ENCODE measurements around the gene PATJ. TPM values are rescaled to one million over a fixed set of nuclear protein-coding genes. Genes with fewer than 3 reads are reported as not detected.
"Not testable (repeated sequence)": the region's sequence is repeated elsewhere in the genome, so short reads cannot be mapped to it uniquely, and the experiment has no call there.

The PATJ gene
- total RNA-seq, 4 donors from 2014 or later: 47.6 to 105 (median 70.8) TPM

DNA sequence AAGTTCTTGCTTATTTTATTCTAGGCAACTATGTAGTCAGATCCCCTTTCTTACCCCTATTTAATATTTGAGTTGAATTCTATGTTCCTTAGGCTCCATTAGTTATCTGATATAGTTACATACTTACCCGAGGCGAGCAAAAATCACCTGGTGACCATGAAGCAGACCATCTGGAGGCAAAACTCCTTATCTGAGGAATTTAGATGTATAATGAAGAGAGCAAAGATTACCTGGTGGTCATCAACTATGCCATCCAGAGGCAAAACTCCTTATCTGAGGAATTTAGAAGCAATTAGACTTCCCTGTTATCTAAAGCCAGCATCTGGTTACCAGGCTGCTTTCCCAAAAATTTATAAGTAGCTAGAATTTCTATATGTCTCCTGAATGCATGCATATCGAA, 129.9 kb downstream of the PATJ start:
- DNase-seq: no peak
- H3K4me3 ChIP-seq: no peak overlapping the region
- TF ChIP-seq, protein P1, sequence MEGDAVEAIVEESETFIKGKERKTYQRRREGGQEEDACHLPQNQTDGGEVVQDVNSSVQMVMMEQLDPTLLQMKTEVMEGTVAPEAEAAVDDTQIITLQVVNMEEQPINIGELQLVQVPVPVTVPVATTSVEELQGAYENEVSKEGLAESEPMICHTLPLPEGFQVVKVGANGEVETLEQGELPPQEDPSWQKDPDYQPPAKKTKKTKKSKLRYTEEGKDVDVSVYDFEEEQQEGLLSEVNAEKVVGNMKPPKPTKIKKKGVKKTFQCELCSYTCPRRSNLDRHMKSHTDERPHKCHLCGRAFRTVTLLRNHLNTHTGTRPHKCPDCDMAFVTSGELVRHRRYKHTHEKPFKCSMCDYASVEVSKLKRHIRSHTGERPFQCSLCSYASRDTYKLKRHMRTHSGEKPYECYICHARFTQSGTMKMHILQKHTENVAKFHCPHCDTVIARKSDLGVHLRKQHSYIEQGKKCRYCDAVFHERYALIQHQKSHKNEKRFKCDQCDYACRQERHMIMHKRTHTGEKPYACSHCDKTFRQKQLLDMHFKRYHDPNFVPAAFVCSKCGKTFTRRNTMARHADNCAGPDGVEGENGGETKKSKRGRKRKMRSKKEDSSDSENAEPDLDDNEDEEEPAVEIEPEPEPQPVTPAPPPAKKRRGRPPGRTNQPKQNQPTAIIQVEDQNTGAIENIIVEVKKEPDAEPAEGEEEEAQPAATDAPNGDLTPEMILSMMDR (IDR thresholded peaks at IDR 0.05): no peak
- no peak for TF ChIP-seq POLR2A (IDR thresholded peaks at IDR 0.05)
- no peaks in the 10 kb centered on the region for H3K9me3 ChIP-seq
- intact Hi-C loops (cut with DNase I): no loop called here
- 96 to 100% methylated on average over 3 of the region's 3 CpGs for WGBS, 2 donors
- H3K27ac ChIP-seq: no peak overlapping the region
- H3K36me3 ChIP-seq: peaks cover 0 to 92% (median 0%) of the 10 kb centered on the region in 3 donors
- H3K4me1 ChIP-seq: no peaks in the 10 kb centered on the region
- no peaks in the 10 kb centered on the region for H3K27me3 ChIP-seq

DNA sequence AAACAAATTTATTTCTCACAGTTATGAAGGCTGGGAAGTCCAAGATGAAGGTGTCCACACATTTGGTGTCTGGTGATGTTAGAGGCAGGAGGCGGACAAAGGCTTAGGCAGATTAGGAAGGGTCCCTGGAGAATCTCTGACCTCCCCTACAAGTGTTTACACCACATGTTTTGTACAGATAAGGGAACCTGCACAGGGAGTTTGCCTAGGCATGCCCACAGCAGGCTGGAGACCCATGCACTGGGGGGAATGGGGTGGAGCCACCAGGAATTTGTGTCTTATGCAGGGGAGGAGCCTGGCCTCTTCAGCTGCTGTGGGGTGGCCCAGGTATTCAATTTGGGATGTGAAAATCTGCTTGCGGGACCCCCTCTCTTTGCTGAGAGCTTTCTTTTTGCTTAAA, 131.3 kb downstream of the PATJ start:
- Histone ChIP-seq H3K9me3 (no peaks in the 10 kb centered on the region), H3K36me3 (peaks cover 0 to 94% (median 0%) of the 10 kb centered on the region in 3 donors), H3K27ac (no peak overlapping the region), H3K4me3 (no peak overlapping the region), H3K27me3 (no peaks in the 10 kb centered on the region), H3K4me1 (no peaks in the 10 kb centered on the region)
- WGBS, 2 donors: 90 to 100% methylated on average over 1 to 2 of the region's 2 CpGs
- intact Hi-C loops (cut with DNase I): no loop called here
- TF ChIP-seq POLR2A (IDR thresholded peaks at IDR 0.05): no peak
- TF ChIP-seq, protein P1 (IDR thresholded peaks at IDR 0.05): no peak
- no peak for DNase-seq

DNA sequence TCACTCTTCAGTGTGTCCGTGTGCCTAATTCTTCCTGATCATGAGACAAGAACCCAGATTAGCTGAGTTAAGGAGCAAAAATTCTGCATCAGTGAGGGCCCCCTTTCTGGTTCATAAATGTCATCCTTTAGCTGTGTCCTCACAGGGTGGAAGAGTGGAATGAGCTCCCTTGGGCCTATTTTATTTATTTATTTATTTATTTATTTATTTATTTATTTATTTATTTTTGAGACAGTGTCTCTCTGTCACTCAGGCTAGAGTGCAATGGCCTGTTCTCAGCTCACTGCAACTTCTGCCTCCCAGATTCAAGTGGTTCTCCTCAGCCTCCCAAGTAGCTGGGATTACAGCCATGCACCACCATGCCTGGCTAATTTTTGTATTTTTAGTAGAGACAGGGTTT, 131.7 kb downstream of the PATJ start:
- WGBS, 2 donors: 77 to 92% methylated on average over 1 of the region's 1 CpG
- TF ChIP-seq, protein P1 (IDR thresholded peaks at IDR 0.05): no peak
- no peak for TF ChIP-seq POLR2A (IDR thresholded peaks at IDR 0.05)
- Histone ChIP-seq H3K27me3 (no peaks in the 10 kb centered on the region), H3K4me3 (no peak overlapping the region), H3K36me3 (peaks cover 0 to 95% (median 0%) of the 10 kb centered on the region in 3 donors), H3K4me1 (no peaks in the 10 kb centered on the region), H3K9me3 (no peaks in the 10 kb centered on the region), H3K27ac (no peak overlapping the region)
- no peak for DNase-seq
- intact Hi-C loops (cut with DNase I): no loop called here

DNA sequence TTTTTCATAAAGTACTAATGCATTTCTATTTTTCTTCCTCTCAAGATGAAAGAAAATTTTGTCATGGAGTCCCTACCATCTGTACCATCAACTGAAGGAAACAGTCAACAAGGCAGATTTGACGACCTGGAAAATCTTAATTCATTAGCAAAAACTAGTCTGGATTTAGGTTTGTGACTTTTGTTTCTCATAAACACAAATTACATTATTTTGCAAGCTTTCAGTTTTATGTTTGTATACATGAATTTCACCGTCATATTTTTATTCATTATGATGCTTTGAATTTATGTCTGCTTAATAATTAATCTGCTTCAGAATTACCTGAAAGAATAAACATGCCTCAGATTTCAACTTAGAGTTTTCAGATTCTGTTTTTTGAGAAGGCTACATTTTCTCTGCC, 132.9 kb downstream of the PATJ start:
- Histone ChIP-seq H3K9me3 (no peaks in the 10 kb centered on the region), H3K4me3 (no peak overlapping the region), H3K36me3 (peaks cover 0 to 96% (median 0%) of the 10 kb centered on the region in 3 donors), H3K27ac (no peak overlapping the region), H3K27me3 (no peaks in the 10 kb centered on the region), H3K4me1 (no peaks in the 10 kb centered on the region)
- TF ChIP-seq, protein P1 (IDR thresholded peaks at IDR 0.05): no peak
- TF ChIP-seq POLR2A (IDR thresholded peaks at IDR 0.05): no peak
- no peak for DNase-seq
- intact Hi-C loops (cut with DNase I): no loop called here
- WGBS, 2 donors: 93 to 94% methylated on average over 2 of the region's 2 CpGs

DNA sequence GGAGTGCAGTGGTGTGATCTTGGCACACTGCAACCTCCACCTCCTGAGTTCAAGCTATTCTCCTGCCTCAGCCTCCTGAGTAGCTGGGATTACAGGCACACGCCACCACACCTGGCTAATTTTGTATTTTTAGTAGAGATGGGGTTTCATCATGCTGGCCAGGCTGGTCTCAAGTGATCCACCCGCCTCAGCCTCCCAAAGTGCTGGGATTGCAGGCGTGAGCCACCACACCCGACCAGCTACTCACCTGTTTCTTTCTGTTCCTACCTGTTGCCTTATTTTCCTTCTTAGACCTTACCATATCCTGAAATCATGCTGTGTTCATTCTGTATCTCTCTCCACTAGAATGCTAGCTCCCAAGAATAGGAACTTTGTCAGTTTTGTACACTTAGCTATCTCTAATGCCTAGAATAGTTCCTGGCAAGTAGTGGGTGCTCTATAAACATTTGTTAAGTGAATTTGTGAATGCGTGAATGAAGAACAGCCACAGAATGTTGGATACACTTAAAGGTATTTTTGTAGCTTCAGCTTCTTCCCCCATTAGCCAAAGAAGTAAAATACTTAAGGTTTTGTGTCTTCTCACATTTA, 137.7 kb downstream of the PATJ start:
- 83 to 86% methylated on average over 4 to 5 of the region's 5 CpGs for WGBS, 2 donors
- H3K27ac ChIP-seq; H3K9me3 ChIP-seq; H3K27me3 ChIP-seq; DNase-seq; intact Hi-C loops (cut with DNase I); H3K4me1 ChIP-seq; H3K4me3 ChIP-seq: not testable (repeated sequence)
- H3K36me3 ChIP-seq: peaks cover 0 to 94% (median 0%) of the 10 kb centered on the region in 3 donors

All from esophagus squamous epithelium (tissue), 5 donors.